GM18861 (cell line): ENCODE measurements around the gene ITGB2.

Experiments
- ATAC-seq: cut with Tn5 transposase; IDR thresholded peaks from one replicate; pipeline ENCODE4 v1.9.1; 2021; ENCODE audit not compliant: unreplicated experiment

ITGB2 gene

DNA sequence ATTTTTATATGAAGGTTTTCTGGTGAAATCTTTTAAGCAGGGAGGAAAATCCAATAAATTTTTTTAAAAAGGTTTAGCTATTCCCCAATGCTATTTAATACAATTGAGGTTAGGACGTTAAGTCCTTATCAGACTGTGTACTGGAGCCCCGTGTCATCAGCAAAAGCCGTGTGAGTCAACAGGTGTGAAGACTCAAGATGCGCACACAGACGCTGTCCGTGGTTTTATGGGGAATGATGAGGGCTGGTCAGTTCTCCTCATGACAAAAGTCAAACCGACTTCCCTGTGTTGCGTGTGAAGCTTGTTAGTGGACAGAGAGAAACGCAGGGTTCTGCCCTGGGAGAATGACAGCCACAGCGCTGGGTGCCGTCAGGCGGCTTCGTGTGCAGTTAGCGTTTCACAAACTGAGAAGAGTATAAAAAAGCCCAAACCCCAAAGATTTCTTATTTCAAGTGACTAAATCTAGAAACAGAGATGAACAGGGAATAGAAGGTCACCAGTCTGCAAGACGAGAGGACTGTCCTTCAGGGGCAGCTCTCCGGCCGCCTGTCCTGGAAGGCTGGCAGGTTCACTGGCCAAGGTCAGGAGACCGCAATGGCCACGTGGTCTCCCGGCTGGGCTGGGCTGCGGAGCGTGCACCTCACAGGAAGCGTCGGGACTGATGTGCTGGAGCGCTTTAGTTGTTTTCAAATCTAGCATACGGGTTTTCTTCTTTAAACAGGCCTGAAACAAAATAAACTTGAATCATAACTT lies 69.6 kb downstream of the ITGB2 start:
- no peak for ATAC-seq

DNA sequence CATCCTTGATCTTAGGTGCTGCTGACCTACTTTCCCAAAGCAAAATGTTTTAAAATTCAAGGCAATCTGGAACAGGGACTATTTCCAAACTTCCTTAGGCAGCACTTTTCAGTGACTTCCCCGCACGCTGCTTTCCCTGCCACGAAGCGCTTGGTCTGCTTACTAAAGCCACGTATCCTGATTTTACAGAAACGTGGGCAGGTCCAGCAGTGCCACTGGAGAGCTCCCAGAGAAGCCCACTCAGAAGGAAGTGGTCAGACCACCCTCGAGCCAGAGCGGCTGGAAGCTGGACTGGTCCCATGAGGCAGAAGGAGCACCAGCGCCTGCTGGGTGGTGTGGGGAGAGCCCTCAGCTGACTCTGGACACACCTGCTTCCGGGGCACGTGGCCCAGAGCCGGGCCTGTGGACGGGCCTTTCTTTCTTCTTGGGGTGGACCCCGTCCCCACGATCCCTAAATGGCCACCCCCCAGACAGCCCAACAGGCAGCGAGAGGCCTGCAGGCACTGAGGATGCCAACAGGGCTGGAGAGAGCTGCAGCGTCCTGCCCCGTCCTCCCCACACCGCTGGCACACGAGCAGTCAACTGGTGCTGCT lies 70.4 kb downstream of the ITGB2 start:
- no peak for ATAC-seq

DNA sequence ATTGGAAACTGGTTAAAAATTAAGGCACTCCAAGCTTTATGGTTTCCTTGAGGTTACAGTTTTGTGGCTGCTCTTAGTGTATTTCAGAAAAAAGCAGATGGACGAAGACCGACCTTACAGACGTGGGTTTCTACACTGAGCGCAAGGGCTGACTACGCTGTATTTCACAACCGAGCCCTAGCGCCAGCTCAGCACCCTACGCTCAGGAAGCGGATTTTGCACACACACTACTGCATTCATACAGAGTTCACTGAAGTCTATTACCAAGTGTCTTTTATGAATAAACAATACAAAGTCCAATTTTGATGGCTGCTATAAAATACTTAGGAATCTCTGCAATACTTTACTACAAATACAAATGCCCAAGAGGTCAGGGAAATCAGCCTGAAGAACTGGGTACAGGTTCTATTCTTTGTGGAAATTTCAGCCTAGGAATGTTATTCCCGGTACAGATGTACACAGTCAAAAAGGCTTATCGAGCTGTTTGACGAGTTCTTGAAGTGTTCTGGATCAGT lies 71.0 kb downstream of the ITGB2 start:
- ATAC-seq = no peak

DNA sequence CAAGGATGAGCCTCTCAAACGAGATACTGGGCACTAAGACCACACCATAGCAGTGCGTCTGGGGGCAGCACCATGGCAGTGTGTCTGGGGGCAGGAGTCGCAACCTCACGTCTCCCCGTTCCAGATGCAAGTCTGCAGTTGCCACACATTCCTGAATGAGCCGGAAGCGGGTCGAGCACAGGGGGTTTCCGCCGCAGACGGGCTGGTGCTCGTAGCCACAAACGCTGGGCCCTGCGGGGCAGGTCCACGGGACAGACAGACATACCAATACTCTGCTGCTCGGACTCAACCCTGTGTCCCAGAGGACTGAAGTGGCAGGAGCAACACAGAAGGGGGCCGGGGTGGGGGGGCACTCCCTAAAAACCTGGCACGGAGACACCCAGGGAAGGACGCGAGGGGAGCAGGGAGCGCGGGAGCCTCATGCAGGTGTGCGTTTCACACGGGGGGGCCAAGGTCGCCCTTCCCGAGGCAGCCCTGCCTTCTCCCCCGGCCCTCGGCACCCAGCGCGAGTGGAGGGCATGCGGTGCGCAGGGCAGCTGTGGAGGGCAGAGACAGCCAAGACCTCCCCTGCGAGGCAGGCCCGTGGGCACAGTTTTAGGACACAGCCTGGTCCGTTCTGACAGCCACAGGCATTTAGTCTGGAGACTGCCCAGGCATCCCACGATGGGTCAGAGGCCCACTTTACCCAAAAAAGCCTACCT lies 71.7 kb downstream of the ITGB2 start:
- no peak for ATAC-seq

DNA sequence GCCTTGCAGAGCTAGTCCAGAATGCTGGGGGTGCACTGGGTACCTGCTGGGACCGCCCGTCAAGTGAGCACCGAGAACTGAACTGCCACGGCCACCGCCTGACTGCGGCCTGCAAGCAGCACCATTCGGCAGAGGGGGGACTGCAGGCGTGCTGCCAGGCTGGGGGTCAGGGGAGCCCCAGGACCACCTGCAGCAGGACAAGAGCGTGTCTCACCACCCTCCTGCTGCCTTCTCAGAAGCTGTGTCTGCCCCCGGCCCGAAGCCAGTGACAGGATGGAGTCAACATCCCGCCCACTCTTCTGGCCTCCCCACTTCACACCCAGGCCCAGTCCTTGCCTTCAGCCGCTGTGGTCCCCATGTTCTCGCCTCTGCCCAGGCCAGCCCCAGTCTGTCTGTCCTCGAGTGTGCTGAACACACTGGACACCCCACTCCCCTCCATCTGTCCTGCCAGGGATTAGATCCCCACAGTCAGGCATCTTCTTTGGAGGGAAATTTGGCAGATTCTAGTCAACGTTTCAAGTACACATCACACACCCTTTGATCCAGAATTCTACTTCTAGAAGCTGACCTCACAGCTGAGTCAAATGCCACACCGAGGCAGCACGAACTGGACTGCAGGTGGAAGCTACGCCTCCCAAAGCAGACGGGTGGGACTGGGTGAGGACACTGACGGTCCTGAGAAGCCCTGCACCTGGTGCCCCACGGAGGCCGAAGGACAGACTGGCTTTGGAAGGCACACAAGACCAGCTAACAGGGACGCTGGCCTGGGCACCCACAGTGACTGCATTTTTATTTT lies 73.2 kb downstream of the ITGB2 start:
- ATAC-seq = no peak

DNA sequence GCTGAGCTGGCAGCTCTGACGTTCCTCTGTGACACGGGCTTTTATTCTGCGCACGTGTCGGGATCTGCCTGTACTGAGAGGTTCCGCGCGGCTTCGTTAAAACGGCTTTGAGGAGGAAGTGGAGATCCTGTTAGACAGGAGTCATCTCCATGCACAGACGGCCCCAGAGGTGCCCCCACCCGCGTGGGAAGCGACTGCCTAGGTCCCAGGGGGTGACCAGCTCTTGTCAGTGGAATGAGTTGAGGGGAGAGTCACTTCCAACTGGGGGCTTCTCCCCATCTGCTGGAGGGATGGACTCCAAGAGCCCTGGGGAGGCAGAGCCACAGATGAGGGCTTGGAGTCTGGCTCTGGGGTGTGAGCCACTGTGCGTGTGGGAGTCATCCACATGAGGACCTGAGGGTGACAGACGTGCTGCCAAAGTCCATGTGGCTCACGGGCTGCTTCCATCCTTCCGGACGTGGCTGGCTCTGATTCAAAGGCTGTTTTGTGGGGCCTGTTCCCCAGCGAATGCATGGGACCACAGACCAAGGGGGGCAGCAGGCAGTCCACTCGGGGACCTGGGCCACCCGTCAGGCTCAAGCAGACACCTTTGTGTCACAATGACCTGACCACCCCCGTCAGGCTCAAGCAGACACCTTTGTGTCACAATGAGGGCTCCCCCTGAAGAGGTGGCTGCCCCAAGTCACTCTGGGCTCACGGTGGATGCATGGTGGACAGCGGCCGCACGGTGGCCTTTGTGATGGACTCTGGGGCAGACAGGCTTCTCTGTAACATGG lies 74.0 kb downstream of the ITGB2 start:
- ATAC-seq = no peak

DNA sequence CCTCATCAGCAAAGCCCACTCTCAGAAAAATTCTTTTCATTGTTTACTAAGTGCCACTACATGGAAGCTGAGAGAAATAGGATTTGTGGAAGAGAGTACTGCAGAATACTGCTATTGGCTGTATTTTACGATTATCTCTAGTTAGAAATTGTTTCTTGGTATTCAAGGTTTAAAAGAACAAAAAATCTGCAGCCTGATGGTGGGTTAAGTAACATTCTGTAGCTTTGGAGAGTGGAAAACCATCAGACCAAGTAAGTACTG lies 74.5 kb downstream of the ITGB2 start:
- ATAC-seq = no peak

DNA sequence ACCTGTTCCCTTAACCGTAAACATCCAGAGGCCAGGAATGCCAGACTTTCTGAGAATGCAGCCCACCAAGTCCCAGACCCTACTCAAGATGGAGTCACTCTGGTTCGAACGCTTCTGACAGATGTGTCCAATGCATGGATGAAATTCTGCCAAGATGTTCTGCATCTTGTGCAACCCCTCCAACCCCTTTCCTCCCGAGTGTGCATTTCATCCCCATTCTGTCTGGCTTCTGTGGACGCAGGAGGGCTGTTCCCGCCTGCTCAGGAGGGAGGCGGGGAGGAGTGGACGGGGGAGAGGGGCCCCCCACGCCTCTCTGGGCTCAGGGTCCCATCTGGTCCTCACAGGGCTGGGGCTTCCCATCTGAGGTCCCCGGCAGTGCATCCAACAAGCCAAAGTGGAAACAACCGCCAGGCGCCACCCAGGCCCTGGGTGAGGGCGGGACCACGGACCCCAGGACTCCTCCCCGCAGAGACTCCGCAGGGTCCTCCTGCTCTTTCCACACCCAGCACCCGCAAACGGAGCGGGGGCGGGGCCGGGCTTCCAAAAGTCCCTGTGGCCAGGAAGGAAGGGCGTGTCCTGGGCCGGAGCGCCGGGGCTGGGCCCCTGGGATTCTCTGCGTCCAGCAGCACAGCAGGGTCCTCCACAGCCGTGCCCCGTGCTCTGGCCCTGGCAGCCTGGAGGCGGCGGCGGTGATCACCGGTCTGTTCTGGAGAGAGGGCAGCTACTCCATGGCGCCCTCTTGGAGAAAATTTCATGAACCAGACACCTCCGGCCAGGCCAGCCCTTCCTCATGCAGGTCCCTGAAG lies 75.1 kb downstream of the ITGB2 start:
- peak; percentile 58 for ATAC-seq

DNA sequence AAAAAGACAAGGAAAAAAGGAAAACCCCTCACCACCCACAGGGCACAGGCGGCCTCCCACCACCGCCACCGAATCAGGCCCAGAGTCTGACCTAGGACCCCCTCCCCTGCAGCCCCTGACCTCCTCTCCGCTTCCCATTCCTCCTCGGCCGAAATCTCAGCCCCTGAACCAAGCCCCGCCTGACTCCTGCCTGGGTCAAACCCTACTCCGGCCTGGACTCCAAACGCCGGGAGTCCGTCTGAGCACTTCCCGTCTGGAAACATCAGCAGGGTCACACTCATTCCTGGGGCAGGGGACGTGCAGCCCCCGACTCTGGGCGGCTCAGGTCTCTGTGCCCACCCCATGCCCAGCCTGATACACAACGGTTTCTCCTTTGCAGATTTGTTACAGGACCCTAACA lies 76.4 kb downstream of the ITGB2 start:
- ATAC-seq = no peak

DNA sequence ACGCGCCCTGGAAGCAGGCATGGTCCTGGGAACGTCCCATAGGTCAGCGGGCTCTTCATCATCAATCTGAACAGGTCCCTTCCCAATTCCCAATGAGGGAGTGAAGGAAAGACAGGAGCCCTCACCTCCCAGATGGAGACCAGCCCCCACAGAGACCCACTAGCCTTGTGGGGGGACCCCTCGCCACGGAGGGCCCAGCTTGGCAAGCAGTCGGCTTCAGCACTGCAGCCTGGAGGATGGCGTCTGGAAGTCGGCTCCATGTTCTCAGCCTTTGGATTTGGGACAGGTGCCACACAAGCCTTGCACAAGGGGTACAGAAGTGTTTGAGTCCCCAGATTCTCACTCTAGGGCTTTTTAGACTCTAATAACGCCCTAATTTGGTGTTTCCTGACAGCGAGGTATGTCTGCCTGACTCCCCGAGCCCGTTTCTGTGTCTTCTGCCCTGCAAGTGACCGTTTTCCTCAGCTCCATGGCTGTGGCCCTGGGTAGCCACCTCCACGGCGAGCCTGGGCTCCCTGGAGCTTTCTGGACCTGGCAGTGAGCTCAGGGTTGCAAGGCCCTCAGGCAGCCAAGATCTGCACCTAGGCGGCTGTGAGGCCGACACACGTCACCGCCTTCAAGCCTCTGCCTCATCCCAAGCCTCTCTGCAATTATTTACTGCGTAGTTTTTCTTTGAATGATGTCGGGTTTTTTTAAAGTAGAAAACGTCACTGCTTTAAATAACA lies 77.8 kb downstream of the ITGB2 start:
- no peak for ATAC-seq

DNA sequence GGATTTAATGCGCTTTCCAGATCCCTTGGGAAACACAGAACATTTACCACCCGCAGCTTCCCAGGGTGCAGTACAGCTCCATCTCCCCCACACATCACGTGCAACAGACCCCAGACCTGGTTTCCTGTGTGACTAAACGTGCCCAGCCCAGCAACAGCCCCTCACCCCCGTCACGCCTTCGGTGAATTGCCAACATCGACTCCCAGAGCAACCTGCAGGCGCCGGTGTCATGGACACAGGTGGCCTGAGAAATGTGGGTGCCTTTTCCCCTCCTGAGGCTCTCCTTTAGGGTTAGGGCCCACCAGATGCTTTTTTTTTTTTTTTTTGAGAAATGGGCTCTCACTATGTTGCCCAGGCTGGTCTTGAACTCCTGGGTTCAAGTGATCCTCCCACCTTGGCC lies 78.6 kb downstream of the ITGB2 start:
- no peak for ATAC-seq

DNA sequence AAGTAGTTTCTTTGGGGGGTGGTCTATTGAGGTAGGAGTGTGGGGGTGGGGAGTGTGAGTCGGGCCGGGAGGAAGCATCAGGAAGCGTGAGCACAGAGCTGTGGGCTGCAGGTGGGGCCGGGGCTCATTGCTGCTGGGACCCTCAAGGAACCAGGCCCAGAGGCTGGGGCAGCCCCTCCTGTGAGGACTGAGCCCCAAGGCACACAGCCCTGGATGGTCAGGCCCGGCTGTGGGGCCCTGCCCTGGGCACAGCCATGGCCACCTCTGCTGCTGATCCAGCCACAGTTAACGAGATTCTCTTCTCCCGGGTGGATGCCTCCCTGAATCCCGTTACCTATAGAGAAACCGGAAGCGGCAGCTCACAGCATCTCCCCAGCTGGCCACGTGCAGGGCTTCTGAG lies 79.9 kb downstream of the ITGB2 start:
- no peak for ATAC-seq

DNA sequence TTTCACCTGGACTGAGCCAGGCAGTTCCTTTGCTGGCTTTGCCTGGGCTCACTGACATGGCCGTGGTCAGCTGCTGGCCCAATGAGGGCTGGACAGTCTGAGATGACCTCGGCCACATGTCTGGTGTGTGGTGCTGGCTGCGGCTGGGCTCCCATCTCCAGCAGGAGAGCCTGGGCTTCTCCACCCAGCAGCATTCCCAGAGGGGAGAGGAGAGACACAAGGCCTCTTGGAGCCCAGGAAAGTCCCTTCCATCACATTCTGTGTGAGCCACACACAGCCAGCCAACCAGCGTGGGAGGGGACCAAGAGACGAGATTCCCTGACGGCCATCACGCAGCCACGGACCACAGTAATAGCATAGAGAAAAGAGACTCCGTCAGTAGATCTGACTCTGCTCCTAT lies 81.7 kb downstream of the ITGB2 start:
- ATAC-seq = no peak

DNA sequence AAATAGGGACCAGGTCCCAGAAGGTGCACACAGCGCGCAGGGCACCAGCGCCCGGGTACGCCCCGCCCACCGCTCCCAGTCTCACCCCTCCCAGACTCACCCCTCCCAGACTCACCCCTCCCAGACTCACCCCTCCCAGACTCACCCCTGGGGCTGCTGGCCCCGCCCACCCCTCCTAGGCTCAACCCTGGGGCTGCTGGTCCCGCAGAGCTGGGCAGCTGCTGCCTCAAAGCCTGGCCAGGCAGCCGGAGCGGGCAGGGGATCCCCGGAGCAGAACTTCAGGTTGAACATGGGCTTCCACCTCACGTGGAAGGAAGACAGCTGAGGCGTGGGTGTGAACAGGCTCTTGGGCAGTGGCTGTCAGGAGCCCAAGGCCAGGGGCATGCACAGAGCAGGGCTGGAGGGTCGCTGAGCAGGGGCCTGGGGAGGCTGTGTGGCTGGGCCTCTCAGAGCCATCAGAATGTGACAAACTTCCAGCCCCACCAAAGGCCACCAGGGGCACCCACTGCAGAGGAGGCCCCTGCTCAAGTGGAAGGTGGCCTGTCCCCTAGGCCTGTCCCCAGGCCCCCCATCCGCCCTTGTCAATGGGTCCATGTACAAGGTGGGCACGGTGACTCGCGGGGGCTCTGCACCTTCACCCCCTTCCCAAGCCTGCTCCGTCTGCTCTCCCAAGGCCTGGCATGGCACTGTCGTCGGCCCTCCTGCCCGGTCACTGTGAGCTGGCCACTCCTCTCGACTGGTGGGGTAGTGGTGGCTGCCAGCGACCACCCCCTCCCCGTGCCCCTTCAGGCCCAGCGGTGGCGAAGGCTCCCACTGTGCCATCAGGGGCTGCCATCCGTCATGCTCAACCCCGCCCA lies 82.4 kb downstream of the ITGB2 start:
- ATAC-seq = no peak

DNA sequence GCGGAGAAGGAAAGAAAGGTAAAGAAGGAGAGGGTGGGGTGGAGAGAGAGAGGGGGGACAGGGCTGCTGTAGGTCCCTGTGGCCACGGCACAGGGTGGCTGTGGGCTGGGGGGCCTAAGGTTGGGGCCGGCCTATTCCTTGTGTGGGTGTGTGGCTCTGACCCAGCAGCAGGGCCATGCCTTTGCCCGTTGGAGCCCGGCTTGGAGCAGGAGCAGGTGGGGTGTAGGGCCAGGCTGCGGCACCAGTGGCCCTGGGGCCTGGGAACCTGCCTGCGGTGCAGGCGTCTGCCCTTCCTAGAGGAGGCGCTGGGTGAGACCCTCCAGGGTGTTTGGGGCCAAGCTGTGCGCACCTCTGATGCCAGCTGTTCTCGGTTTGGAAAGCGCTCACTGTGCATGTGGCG lies 83.2 kb downstream of the ITGB2 start:
- ATAC-seq = no peak

DNA sequence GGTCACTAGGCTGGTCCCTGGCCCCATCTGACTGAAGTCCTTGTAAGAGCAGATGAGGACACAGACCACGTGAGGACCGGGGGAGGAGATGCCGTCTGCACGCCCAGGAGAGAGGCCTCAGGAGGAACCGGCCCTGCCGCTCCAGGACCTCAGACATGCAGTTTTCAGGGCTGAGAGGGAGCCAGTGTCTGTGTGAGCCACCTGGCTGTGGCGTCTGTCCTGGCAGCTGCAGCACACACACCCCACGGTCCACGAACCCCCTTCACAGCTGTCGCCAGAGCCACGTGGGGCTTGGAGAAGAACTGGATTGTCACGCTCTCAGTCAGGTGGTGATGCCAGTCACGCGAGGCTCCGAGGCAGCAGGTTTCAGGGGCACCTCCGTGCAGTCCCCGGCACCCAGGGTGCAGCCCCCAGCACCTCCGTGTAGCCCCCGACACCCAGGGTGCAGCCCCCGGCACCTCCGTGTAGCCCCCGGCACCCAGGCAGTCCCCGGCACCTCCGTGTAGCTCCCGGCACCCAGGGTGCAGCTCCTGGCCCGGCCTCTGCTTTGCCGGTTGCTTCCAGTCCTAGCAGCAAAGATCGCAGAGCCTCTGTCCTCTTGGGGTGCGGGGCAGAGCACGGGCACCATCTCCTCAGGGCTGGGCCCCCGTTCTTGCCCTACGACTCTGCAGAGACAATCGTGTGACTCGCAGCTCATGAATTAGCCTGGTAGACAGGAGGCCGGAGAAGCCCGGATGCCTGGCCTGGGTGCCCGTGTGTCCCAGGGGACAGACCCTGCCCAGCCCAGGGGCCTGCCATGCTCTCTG lies 83.8 kb downstream of the ITGB2 start:
- ATAC-seq = no peak

DNA sequence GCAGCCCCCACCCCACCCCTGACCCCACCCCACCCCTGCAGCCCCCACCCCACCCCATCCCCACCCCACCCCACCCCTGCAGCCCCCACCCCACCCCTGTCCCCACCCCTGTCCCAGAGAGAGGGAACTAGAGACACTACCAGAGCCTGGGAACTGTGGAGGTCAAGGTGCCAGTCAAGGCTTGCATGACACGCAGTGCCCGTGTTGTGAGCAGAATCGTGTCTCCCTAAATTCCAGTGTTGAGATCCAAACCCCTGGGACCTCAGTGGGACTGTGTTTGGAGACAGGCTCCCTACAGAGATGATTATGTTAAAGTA lies 84.4 kb downstream of the ITGB2 start:
- no peak for ATAC-seq
